HTERT RPE-1 (cell line): ENCODE measurements around the gene OR56A5.
"Not testable (repeated sequence)": the region's sequence is repeated elsewhere in the genome, so short reads cannot be mapped to it uniquely, and the experiment has no call there.

ENCODE experiments used
- in situ Hi-C: fragments of 300-500 bp; cut with MboI; formaldehyde crosslinking; loops from 4 replicates; pipeline ENCODE4 v1.14.3; 2020; ENCODE audit warnings: low sequenced_read_pairs

The OR56A5 gene, protein sequence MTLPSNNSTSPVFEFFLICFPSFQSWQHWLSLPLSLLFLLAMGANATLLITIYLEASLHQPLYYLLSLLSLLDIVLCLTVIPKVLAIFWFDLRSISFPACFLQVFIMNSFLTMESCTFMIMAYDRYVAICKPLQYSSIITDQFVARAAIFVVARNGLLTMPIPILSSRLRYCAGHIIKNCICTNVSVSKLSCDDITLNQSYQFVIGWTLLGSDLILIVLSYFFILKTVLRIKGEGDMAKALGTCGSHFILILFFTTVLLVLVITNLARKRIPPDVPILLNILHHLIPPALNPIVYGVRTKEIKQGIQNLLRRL

DNA sequence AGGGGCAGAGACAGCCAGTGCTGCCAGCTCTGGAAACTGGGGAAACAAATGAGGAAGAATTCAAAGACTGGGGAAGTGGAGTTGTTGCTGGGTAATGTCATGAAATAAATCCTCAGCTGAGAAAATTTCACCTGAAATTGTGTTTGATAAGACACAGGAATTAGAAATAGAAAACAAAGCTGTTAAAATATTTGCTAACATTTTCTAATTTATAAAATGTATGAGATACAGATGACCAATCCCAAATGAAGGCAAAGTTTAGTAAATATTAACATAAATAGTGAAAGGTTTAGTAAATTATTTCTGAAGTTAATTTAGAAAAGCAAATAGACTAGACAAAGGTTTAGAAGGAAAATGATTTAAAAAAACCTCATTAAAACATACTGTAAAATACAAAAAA is at the start of gene OR56A5:
TSS of gene OR56A5 (minus strand) at position 101 of the 400 bp plus-strand sequence. CDS start at position 101, 0 bp downstream.
- in situ Hi-C loops: no loop called here

DNA sequence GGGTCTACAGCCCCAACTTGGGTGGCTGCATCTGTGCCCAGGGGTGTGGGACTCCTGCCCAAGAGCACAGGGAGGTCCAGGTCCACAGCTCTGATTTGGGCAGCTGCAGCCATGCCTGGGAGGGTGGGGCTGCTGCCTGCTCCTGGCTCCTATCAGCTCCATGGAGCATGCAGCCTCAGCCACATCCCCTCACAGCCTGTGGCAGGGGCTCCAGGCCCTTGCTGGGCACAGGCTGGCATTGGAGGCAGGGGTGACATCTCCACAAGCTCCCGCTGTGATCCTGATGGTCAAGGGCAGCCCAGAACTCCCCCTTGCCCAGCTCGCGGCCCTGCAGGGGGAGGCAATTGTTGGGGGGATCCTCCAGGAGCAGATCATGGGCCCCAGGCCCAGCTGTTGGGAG is 44.7 kb upstream of the OR56A5 start:
- in situ Hi-C loops: no loop called here

DNA sequence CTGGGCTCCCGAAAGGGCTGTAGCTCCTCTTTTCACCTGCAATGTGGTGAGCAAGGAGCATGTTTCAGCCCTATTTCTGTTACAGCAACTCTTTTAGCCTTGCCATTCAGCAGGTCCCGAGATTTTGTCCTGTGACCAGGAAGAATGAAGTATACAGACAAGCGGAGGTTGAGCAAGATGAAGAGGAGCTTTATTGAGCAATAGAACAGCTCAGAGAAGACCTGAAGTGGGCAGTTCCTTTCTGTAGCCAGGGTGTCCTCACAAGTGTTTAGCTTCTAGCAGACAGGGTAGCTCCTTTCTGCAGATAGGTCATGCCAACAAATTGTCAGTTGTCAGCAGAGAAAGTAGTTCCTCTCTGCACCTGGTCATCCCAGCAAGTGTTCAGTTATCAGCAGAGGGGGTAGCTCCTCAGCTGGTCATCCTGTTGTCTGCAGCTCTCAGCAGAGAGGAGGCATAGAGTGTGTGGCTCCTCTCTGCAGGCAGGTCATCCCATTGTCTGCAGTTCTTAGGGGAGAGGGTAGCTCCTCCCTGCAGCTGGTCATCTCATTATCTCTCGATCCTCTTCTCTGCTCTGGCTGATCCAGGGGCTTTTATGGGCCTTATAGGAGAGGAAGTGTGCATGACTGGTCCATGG is 43.9 kb upstream of the OR56A5 start:
- in situ Hi-C loops: no loop called here

DNA sequence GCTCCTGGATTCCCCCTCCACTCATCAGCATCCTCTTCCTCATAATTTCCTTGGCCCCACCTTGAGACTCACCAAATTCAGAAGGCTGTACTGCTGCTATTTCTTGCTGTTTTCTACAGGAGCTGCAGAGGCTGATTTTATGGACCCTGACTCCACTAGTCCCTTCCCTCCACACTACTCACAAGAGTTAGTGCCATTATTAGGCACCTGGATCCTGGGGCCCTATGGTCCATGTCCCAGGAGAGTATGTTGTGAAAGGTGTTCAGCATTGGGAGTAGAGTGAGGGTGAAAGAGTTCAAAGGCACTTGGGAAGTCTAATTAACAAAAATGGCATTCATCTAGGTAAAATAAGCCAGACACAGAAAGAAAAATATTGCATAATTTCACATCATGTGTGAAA is 38.6 kb upstream of the OR56A5 start, which contains the start of gene OR56A4:
TSS of gene OR56A4 (minus strand) at position 101 of the 400 bp plus-strand sequence. CDS start 3,954 bp downstream, outside the sequence.
- in situ Hi-C loops: no loop called here

DNA sequence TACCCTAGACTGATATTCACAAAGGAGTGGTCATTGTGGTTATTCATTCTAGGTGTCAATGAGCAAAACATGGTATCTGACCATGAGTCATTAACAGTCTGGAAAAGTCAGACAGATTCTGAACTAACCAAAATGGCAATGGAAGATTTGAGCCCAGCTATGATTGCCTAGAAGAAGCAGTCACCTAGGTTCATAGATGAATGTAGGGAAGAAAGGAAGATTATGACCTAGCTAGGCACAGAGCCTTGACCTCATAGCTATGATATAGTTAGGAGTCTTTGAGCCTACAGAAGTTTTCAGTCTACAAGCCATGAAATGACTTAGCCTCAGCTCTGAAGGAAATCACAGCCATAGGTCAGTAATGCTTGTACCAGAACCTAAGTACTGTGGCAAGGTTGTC is 38.1 kb upstream of the OR56A5 start:
- in situ Hi-C loops: no loop called here

DNA sequence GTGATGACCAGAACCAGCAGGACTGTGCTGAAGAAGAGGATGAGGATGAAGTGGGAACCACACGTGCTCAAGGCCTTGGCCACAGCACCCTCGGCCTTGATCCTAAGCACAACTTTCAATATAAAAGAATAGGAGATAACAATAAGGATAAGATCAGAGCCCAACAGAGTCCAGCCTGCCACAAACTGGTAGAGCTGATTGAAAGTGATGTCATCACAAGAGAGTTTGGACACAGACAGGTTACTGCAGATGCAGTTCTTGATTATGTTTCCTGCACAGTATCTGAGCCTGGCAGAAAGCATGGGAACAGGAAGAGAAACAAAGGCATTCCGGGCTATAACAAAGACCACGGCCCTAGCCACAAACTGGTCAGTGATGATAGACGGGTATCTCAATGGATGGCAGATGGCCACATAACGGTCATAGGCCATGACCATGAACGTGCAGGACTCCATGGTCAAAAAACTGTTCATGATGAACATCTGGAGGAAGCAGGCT is 34.0 kb upstream of the OR56A5 start:
- in situ Hi-C loops: no loop called here

DNA sequence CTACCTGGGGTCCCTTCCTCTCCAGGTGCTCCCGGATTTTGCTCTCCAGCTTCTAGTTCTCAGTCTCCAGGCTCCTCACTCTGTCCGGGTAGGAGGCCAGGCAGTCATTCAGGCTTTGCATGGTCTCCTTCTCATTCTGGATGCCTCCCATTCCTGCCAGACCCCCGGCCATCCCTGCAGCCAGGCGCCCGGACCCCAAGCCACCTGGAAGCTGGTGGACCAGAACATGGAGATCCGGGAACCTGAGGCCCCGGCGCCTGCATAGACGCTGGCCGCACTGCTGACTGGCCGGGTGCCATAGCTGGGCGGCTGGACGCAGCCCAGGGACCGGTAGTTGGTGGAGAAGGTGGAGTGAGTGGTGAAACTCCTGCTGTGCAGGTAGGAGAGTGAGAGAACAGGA is 26.5 kb upstream of the OR56A5 start:
- in situ Hi-C loops: no loop called here

DNA sequence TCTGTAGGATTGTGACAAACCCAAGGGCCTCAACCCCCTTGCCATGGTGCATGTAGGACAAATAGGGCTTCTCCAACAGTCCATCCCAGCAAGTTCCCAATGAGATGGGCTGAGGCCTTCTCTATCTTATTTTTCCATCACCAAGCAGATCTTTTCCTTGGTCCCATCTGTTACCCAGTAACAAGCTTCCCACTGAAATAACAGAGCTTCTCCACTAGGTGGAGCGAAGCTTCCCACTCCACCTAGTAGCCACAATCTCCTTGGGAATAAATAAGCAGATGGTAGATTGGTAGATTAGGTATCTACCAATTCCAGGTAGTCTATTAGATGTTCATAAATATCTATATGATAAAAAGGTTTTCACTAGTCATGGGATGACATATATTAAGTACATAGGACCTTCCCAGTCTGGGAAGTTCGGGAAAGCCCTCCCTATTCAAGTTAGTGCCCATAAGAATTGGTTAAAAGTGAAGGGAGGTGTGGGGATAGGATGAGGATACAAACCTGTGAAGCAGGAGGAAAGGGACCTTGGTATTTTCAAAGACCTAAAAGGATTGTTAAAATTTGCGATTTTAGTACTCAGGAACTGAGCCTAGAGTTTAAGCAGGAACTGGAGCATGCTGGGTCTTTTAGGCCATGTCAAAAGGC is 24.4 kb upstream of the OR56A5 start:
- in situ Hi-C loops: no loop called here

DNA sequence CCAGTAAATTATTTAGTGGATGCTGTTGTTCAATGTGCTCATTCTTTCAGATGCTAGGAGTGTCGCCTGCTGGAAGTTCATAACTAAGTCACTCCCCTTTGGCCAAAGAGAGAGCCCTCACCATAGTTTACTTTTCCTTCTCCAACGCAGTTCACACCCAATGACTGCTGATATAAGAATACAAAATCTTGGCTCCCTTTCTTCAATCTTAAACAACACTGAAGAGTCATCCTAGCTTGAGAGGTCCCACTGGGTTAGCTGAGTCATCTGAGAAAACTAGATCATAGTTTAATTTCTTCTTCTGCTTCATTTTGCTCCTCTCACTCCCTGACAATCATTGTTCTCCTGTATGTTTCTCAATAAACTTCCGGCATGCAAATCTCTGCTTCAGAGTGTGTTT is 23.9 kb upstream of the OR56A5 start:
- in situ Hi-C loops: no loop called here

DNA sequence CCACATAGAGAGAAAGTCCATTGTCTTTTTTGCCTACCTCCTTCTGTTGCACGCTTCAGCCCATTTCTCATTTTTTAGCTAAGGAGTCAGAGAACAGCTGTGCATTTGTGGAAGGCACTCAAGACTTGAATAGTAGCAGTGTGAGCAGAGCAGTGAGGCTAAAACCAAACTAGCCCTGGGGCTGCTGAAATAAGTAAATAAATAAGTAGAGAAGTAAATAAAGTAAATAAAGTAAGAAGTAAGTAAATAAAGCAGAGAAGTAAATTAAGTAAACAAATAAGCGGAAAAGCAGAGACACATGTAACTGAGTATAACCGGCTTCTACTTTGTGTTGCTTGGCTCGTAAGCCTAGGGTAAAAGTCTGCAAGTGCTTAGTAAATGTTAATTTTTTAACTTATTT is 20.9 kb upstream of the OR56A5 start:
- in situ Hi-C loops: no loop called here

DNA sequence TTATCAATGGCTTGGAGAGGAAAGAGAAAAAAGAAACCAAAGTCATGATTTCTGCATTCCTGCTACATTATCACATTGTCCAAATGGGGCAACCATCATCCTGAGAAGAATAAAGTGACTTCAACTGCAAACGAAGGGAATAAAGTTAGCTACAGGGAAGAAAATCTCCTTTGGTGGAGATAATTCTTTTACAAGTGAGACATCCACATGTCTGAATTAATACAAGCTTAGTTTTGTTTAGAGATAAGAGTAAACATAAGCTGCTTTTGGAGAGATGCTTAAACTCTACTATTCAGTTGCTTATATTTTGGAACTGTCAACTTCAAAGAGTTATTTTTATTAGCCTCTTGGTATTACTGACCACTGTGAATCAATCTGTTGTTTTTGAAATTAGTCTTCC is 18.6 kb upstream of the OR56A5 start, which contains the start of gene OR52L1:
TSS of gene OR52L1 (minus strand) at position 101 of the 400 bp plus-strand sequence. CDS start at position 46, 55 bp downstream.
- in situ Hi-C loops: no loop called here

DNA sequence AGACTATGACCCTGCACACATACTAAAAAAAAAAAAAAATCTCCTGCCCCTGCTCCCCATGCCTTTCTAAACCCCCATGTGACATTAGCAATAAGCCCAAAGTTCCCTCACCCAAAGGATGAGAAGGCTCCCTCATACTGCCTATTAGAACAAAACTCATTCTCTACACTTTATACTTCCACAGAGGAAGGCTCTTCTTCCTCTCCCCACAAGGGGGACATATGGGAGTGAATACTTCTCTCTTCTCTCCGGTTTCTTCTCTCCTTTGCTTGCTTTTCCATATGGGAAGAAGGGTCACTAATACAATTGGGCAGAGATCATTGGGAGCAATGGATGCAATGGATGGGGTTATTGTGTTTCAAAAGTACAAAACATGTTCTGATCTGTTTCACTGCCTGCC is 15.1 kb upstream of the OR56A5 start:
- in situ Hi-C loops: no loop called here

DNA sequence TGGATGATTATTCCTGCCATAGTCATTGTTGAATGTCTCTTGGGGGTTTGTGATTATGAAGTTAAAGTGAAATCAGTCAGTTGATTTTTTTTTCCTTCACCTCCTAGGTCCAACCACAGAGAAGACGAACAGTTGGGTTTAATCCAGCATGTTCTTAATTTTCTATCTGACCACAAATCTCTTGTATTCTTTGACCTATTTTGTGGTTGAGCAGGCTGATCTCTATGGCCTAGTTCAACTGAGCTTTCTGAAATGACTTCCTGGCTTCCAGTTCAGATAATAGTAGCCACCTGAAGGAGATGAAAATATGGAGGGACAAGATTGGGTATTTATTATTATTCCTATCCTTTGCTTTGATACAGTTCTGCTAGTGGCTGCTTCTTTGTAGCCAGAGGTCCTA is 5.2 kb upstream of the OR56A5 start:
- in situ Hi-C loops: no loop called here

DNA sequence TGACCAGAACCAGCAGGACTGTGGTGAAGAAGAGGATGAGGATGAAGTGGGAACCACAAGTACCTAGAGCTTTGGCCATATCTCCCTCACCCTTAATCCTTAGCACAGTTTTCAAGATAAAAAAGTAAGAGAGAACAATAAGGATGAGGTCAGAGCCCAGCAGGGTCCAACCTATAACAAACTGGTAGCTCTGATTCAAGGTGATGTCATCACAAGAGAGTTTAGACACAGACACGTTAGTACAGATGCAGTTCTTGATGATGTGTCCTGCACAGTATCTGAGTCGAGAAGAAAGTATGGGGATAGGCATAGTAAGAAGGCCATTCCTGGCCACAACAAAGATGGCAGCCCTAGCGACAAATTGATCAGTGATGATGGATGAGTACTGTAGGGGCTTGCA is 586 bp downstream of the OR56A5 start:
- in situ Hi-C loops: no loop called here

DNA sequence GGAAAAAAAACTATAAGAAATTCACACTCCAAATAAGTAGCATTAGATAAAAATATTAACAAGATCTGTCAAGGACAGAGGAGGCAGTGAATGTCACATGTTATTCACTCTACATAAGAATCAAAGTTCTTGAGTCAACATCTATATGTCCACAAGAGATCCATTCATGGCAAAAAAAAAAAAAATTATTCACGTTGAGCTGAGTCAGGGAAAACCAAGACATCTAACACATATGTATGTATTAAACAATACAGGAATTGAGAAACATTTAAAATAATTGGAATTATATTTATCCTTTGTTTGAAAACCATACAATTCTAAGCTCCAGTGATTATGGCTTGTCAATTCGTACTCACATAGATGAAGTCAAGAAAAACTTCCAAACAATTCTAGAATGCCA is 1.3 kb downstream of the OR56A5 start:
- in situ Hi-C loops: no loop called here

DNA sequence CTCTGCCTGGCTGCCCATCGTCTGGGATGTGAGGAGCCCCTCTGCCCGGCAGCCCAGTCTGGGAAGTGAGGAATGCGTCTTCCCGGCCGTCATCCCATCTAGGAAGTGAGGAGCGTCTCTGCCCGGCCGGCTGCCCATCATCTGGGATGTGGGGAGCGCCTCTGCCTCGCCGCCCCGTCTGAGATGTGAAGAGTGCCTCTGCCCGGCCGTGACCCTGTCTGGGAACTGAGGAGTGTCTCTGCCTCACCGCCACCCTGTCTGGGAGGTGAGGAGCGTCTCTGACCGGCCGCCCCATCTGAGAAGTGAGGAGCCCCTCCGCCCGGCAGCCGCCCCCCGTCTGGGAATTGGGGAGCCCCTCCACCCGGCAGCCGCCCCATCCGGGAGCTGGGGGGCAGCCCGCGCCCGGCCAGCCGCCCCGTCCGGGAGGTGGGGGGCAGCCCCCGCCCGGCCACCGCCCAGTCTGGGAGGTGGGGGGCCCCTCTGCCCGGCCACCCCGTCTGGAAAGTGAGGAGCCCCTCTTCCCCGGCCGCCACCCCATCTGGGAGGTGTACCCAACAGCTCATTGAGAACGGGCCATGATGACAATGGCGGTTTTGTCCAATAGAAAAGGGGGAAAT is 7.5 kb downstream of the OR56A5 start:
- in situ Hi-C loops: not testable (repeated sequence)

DNA sequence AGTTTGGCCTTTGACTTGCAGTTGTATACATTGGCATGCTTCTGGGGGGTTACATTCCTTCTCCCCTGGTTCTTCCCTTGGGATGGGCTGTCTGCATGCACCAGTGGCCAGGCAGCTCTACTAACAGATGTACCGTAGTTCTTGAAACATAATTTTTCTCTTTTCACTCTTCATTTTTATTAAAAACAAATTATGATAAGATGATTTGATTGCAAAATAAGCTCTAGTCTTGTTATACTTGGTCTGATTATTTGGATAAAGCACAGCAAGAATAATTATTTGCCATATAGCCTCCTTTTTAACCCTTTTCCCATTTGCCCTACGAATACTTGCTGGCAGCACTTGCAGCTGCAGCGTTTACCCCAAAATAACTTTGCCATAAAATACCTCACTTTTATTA is 12.7 kb downstream of the OR56A5 start:
- in situ Hi-C loops: no loop called here

DNA sequence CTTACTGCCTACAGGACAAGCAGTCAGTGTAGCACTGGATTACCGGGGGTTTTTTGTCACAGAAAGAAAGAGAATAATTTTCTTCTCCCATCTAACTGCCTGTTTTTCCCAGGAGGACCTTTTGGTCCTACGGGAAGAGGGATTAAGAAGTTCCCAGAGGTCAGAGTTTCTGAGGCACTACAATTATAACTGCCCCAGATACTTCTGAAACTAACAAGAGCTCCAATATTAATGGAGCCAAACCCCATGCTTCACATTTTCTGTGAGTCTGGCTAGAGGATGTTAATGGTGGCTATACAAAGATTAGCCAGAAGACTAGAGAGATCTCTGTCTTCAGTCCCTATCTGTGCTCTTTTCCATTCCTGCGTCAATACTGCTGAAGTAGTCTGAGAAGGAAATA is 26.3 kb downstream of the OR56A5 start, which contains the start of gene OR56A3:
TSS of gene OR56A3 (plus strand) at position 301 of the 400 bp plus-strand sequence. CDS start 5,096 bp downstream, outside the sequence.
- in situ Hi-C loops: no loop called here

DNA sequence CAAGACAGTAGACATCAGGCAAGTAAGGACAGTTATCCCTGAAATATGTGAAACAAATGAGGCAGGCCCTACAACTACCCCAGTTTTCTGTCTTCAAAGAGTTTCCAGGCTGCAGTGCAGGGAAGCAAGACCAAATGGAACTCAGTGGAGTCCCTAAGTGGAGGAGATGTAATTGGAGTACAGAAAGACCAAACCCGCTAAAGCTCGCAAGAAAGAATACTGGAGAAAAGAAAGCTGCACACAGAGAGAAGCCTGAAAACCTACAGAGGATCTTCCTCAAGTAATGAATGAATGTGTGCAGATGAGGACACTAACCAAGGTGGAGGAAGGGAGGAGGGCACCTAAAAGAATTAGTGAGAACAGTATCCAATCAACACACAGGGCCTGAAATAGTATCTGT is 27.5 kb downstream of the OR56A5 start:
- in situ Hi-C loops: no loop called here

DNA sequence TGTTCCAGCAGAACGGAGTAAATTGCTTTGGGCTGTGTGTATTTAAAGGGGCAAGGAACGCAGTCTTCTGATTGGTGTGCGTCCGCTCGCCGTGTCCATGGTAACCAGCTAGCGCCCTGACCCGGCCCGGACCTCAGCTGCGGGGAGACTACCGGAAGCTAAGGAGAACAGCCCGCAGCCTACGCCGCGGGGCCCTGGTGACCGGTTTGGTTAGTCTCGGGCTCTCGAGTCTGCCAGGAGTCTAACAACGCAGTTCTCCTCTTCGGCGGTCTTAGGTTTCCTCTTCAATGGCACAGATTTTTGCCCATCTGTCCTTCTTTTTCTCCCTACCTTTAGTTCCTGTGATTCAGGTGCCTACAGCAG is 29.7 kb downstream of the OR56A5 start:
- in situ Hi-C loops: no loop called here

DNA sequence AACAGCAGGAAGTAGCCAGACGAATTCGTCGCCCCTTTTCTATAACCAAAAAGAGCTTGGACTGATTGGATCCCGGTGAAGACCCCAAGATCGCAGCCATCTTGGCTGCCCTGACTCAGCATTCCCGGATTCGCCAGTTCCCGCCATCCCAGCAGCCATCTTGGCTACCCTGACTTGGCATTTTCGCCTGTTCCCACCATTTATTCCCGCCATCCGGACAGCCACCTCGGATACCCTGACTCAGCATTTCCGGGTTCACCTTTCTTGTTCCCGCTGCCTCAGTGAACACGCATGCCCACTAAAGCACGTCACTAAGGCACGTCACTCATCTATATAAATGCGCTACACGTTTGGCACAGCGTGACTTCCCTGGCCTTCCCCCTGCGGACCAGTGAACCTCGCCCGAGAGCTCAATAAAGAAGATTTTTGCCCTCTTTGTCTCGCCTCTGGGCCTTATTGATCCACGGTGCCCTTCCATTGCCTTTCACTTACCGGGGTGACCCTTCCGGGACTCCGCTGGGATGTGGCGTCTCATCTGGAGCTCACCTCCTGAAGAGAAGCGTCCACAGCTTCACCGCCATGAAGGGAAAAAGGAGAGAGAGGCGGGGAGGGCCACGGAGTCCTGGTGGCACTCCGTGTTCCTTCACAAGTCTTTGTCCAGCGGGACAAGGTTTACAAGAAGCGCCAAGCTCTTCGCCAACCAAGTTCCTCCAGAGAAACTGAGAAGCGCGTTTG is 30.3 kb downstream of the OR56A5 start:
- in situ Hi-C loops: no loop called here
